GM19455 (cell line): Measurements from ENCODE around the gene SLC25A36.
"Not testable (repeated sequence)": the region's sequence is repeated elsewhere in the genome, so short reads cannot be mapped to it uniquely, and the experiment has no call there.

Experiments used
- ATAC-seq: cut with Tn5 transposase; IDR thresholded peaks from one replicate; pipeline ENCODE4 v1.9.1; 2021; ENCODE audit not compliant: unreplicated experiment

SLC25A36 gene

GRCh38 chr3:140931016-140931454 lies 10.6 kb upstream of the SLC25A36 start:
- ATAC-seq, result no peak

DNA sequence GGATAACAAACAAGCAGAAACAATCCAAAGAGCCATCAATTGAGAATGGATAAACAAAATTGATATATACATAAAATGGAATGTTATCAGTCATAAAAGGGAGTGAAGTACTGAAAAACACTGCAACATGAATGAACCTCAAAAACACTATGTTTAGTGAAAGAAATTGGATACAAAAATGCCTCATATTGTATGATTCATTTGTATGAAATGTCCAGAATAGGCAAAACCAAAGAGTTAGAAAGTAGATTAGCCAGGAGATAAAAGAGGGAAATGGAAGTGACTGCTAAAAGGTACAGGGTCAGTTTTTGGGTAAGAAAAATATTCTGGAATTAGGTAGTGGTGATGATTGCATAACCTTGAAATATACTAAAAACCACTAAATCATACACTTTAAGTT lies 9.8 kb upstream of the SLC25A36 start:
- no peak for ATAC-seq

DNA sequence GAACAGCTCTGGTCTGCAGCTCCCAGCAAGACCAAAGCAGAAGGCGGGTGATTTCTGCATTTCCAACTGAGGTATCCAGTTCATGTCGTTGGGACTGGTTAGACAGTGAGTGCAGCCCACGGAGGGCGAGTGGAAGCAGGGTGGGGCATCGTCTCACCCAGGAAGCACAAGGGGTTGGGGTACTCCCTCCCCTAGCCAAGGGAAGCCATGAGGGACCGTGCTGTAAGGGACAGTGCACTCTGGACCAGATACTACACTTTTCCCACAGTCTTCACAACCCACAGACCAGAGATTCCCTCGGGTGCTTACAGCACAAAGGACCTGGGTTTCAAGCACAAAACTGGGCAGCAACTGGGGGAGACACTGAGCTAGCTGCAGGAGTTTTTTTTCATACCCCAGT lies 8.5 kb upstream of the SLC25A36 start:
- ATAC-seq, result no peak

- ATAC-seq, result no peak
Observed at GRCh38 chr3:140933552-140933951, 8.1 kb upstream of the SLC25A36 start.

DNA sequence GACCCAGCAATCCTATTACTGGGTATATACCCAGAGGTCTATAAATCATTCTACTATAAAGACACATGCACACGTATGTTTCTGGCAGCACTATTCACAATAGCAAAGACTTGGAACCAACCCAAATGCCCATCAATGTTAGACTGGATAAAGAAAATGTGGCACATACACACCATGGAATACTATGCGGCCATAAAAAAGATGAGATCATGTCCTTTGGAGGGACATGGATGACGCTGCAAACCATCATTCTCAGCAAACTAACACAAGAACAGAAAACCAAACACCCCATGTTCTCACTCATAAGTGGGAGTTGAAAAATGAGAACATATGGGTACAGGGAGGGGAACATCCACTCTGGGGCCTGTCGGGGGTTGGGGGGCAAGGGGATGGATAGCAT lies 2.3 kb upstream of the SLC25A36 start:
- ATAC-seq, result not testable (repeated sequence)

GRCh38 chr3:140941090-140941433 lies 574 bp upstream of the SLC25A36 start:
- no peak for ATAC-seq

GRCh38 chr3:140942221-140943104 lies 827 bp downstream of the SLC25A36 start:
- ATAC-seq, result peak; percentile 52

DNA sequence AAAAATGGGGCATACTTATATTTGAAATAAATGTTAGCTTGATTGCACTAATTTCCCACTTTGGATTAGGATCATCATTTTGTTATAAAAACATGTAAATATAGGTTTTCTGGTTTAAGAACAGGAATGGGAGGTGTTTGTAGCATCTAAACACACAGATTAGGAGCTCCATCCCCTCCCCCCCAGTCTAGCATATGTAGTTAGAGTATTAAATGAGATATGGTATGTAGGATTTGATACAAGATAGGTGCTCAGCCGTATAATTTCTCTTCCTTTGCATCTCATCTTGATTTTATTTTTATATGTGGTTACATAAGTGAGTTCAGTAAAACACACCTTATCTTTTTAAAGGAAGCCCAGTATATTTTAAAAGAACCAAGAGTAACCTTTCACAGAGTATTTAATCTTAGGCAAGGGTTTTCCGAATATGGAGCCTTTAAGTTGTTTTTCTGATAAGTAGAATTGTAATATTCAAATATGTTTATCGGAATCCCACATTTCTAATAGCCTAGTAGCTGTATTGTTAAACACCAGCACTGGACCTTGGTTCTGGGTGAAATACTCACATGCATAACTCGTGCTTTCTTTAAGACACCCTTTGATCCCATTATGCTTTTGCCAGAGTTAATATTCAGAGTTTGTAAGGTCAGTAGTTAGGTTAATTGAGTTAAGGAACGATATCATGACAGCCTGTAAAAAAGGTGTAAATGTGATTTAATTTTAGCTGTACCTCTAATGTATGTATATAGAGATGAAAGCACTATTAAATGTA lies 2.3 kb downstream of the SLC25A36 start:
- ATAC-seq, result no peak

DNA sequence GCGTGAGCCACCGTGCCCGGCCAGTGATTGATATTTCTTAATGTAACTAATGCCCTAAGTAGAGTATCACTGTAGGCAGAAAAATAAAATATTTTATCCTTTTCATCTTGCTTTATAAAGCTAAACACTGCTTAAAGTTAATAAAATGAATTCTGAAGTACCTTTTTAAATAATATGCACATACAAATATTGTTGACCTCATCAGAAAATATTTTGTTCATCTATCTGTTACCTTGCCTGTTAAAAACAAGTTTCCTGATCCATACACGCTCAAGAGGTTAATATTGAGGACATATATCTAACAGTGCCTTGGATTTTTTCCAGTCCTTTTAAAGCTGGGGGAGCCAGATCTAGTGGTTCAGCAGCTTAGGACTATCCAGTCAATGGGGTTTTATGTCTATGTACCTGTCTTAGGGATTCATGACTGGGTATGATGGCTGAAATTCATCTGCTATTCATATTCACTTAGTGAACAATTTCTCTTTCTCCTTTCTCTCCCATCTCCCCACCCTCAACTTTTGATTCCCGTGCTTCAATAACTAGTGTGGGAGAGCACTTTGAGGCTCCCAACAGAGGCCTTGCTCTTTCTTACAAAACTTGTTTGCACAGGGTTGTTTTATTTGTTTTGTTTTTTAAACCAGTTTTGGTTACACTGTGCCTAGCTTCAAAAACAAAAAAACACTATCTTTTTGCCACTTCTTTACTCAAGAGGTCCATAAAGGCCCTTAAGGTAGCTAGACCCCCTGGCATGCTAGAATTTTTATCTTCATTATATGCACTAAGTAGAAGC lies 7.0 kb downstream of the SLC25A36 start:
- ATAC-seq, result no peak

DNA sequence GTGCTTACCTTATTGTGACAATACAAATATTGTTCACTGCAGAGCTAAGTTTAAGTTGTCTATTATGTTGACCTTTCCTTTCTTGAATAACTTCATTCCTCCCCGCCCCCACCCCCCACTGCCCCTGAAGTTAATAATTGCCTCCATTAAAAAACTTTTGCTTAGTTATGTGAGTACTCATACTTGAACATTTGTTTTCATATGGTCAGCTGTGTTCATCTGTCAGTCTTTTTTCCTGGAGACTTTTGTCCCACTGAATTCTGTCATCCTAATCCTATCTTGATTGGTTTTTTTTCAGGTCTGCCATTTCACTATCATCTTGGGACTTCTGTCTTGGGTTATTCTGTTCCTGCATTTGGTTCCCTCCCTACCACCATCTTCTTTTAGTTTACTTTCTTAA lies 8.5 kb downstream of the SLC25A36 start:
- no peak for ATAC-seq

DNA sequence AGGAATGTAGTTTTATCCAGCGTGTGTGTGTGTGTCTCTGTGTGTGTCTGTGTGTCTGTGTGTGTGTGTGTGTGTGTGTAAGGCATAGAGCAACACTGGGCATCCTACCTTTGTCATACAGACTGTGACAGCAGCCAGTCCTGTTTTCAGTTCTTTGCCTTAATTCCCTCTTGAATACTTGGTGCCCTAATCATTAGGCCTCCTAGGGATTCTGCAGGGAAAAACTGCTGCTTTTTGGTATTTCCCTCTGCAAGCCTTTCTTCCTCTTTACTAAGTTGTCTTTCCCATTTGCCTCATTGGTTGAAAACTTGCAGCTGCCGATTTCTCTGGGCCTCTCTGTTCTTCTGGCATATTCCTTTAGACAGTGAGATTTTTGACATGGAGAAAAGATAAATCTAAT lies 9.2 kb downstream of the SLC25A36 start:
- no peak for ATAC-seq

- not testable (repeated sequence) for ATAC-seq
Observed at GRCh38 chr3:140951750-140952149, 10.1 kb downstream of the SLC25A36 start.

DNA sequence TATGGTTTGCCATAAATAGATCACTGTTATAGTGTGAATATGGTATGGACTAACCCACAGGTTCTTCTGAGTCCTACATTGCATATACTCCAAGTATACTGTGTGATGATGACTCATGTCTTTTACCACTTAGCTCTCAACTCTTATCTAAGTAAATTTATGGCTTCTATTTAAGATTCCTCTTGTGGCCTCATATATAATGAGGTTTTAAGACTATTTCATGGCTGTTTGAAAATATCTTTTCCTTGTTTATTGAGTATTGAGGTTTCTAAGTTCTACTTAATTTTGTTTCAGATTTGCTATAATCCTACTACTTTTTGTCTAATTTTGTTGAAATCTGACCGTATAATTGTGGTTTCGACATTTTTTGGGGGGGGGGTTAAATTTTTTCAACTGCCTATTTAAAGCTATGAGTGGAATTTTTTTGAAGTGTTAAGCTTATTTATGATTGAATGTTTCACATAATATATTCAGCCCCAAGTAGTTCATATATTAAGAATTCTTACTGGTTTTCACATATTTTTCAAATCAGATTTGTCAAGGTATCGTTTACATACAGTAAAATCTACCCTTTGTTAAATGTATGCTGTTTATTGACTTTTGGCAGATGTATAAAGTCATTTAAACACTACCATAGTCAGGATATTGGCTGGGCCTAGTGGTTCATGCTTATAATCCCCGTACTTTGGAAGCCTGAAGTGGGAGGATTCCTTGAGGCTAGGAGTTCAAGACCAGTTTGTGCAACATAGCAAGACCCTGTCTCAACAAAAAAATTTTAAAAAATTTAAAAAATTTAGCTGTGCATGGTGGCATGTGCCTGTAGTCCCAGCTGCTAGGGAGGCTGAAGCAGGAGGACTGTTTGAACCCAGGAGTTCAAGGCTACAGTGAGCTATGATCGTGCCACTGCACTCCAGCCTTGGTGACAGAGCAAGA lies 11.7 kb downstream of the SLC25A36 start:
- no peak for ATAC-seq

GRCh38 chr3:140954576-140954975 lies 12.9 kb downstream of the SLC25A36 start:
- no peak for ATAC-seq

- no peak for ATAC-seq
Observed at GRCh38 chr3:140955645-140956044, 14.0 kb downstream of the SLC25A36 start.

GRCh38 chr3:140956058-140956835 lies 14.6 kb downstream of the SLC25A36 start:
- no peak for ATAC-seq

- ATAC-seq, result no peak
Observed at GRCh38 chr3:140972833-140973232, 31.2 kb downstream of the SLC25A36 start.

GRCh38 chr3:140974900-140975299 lies 33.3 kb downstream of the SLC25A36 start:
- ATAC-seq, result no peak

DNA sequence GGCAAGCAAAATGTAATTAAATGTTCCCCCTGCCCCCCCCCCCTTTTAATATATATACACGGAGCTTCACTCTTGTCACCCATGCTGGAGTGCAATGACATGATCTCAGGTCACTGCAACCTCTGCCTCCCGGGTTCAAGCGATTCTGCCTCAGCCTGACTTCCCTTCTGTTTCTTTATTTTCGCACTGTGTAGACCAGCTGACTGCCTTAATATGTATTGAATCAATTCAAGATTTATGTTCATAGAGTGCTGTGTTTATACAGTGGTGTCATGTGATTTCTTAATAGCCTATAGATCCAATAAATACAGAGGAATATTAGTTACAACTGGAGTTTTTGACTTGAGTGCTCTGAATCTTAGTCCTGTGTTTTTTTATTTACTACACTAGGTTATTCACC lies 39.0 kb downstream of the SLC25A36 start:
- no peak for ATAC-seq

DNA sequence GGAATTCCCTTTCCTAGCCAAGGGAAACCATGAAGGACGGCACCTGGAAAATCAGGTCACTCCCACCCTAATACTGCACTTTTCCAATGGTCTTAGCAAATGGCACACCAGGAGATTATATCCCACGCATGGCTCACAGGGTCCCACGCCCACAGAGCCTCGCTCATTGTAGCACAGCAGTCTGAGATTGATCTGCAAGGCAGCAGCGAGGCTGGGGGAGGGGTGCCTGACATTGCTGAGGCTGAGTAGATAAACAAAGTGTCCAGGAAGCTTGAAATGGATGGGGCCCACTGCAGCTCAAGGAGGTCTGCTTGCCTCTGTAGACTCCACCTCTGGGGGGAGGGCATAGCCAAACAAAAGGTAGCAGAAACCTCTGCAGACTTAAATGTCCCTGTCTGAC lies 46.2 kb downstream of the SLC25A36 start:
- ATAC-seq, result not testable (repeated sequence)
